IPS-NIHi7 (cell line): ENCODE data around the gene MAGI1.
A peak's percentile ranks its signal among the peaks of the same experiment; 100 is the strongest.

Experiments
- DNase-seq: peaks from one replicate; pipeline ENCODE4 v3.0.0; 2012; ENCODE audit warnings: mixed read lengths; ENCODE audit errors: extremely low spot score

MAGI1 gene

DNA sequence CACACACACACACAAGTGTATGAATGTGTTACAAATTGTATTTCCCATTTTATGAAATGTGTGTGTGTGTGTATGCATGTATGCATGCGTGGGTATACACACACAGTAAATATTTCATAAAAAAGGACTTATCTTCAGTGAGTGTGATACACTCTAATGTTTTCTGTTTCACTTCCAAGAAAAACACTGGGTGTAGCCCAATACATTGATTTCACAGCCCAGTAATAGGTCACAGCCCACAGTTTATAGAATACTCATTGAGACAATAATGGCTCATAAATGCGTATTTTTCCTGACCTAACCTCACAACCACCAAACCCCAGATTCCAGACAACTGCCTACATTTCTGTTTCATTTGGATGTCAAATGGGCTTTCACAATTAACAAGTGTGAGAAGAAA lies 619.5 kb downstream of the MAGI1 start:
- DNase-seq, result no peak

DNA sequence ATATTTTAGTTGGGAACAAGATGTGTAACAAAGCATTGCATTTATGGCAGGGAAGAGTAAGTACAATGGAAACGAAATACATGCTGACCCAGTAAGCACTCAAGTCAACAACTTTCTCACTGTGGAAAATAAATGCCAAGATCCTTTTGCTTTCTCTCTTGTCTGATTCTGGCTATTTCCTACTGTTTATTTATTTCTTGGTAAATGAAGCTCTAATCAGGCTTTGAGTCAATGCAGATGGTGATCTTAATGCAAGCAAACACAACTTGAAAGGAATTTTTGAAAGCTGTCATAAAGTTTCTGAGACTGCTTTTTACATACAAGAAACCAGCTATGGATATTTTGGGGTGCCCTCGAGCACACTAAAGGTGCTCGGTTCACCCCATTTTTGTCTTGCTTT lies 624.8 kb downstream of the MAGI1 start:
- DNase-seq, result no peak

DNA sequence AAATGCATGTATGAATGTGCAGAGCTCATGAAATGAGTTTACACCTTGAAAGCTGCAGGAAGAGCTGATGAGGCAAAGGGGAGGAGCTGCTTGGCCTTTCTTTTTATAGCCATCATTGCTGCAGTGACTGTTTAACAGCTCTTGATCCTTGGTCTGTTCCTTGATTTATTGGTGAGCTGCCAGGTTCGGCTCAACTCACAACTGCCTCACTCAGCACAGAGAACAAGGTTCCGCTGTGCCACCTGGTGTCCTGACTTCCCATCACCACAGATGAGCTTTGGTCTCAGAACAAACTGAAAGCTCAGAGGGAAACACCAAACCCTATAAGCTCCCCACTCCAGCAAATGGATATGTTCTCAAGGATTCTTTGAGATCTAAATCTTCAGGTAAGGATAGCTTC lies 626.1 kb downstream of the MAGI1 start:
- DNase-seq, result peak; percentile 41

DNA sequence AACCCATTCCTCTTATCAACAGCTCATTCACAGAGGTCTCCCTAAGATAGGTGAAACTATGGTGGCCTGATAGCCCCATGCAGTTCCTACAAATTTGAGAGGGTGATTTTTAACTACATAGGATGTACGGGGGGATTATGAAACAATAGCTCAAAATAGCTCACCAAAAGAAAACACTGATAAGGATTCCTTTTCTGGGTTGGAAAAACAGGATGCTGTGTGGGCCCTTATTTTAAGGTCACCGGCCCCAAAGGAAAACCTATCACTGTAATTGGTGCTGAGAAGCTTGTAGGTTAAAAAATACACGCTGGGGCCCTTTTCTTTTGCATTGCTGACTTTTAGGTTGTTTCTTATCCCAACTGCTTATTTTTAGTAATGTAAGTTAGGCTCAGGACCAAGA lies 627.4 kb downstream of the MAGI1 start:
- no peak for DNase-seq

DNA sequence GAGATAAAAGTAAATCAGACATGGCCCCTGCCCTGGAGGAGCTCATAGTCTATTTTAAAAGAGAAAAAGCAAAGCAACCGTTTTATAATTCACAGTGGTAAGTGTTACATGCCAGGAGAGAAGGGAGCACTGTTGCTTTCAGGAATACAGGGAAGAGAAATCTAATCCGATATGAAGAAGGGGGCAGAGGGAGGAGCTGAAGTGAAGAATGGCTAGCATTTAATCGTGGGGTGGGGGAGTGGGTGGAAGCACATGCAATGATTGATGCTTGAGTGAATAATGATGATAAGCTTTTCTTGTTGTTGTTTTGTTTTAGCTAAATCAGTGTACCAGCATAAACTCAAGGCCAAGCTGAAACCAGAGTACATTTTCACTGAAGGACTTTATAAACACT lies 629.5 kb downstream of the MAGI1 start:
- no peak for DNase-seq

DNA sequence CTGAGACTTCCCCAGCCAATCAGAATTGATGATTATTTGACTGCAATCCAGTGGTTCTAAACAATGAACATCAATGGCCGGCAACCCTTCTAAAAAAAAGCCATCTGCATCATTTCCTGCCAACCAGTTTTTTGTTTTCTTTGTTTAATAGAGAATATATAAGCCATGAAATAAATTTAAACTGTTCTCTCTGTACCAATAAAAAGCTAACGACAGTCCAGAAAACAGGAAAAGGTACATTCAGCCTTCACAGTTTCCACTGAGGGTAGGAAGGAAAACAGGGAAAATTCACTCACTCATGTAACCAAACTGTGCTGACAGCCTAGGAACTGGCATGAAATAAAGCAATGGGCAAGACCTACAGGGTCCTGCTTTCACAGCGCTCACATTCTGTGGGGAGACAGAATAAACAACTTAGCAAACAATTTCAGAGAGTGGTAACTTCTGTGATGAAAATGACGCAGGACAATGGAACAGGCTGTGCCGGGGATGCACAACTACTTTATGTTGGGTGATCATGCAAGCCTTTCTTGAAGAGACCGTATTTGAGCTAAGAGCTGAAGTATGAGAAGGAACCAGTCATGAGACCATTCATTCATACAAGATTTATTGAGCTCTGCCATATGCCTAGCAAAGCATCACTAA lies 630.1 kb downstream of the MAGI1 start:
- no peak for DNase-seq

DNA sequence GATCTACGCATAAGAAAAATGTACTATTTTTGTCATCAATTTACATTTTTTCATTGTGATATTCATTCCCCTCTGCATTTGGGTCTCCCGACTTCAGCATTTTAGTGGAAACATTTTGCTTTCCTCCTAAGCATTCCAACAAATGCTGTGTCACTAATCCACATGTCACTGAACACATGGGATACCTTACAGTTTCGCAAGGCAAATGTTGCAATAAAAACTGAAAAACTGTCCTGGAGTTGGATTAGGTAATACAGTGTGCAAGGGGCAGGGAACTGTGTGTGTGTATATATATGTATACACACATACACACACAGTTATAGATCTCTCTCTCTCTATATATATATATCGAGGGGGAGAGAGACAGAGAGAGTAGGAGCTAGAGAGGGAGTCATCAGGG lies 632.2 kb downstream of the MAGI1 start:
- DNase-seq, result no peak

DNA sequence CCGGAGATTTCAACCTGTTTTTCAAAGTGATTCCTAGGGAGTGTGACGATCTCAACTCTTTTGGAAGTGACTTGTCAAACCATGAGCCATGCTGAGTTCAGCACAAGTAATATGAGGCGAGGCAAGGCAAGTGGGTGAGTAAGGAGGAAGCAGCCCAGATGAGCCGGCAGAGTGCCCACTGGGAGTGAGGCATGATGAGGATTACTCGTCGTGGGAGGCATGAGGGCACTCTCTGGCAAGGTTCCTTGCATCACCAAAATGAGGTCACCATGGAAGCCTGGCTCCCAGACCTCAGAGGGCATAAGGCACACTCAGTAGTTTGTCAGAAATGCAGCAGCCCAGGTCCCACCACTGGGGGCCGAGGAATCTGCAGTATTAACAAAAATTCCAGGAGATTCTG lies 636.1 kb downstream of the MAGI1 start:
- DNase-seq, result no peak

DNA sequence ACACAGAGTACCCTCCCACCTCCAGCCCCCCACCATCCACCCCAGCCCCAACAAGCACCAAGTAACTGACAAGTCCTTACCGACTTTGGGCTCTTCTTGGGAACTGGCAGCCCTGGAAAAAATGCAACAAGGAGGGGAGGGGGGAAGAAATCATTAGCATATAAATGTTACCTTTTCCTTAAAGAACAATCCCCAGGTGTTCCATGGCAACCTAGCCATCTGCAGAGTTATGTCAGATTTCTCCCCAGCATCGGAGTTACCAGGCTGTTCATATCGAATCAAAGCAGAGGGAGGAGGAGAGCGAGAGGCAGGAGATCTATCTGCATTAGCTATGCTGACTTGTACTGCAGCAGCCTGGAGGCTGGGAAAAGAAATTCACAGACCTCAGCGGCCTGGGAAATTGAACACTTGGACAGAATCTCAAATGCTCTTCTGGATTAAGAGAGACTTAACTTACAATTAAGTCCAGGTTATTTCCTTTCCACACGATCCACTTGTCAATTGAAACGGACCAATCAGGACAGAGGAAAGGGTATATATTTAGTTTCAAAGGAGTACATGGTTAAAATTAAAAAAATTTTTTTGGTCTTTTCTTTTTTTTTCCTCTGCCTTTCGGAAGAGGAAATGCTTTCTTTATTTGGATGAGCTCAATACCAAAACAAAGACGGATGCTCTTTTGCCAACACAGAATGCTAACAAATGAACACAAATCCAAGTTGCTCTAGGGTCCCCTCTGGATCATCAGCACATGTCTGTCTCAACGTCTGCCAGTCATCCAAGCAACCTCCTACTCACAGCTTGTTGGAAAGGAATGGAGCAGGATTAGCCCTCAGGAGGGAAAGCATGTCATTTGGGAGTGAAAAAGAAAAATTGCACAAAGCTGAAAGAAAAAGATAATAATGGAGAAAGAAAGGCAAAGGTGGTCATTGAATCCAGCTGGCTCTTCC lies 637.1 kb downstream of the MAGI1 start:
- DNase-seq, result peak; percentile 64

DNA sequence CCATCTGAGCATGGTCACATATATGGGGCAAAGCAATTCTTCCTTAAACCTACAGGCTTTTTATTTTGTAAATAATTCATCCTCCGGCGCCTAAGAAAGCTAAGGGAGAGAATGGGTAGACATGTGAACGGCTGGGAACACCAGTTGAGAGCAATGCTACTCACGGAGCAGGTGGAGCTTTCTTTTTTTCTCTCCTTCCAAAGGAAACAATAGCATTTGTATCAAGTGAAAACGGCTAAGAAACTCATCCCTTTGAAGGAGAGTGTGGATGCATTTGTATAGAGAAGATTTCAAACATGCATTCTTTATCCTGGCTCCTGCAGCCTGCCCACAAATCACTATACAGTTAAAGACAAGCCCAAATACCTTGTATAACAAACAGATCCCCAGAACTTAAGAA lies 637.8 kb downstream of the MAGI1 start:
- no peak for DNase-seq

DNA sequence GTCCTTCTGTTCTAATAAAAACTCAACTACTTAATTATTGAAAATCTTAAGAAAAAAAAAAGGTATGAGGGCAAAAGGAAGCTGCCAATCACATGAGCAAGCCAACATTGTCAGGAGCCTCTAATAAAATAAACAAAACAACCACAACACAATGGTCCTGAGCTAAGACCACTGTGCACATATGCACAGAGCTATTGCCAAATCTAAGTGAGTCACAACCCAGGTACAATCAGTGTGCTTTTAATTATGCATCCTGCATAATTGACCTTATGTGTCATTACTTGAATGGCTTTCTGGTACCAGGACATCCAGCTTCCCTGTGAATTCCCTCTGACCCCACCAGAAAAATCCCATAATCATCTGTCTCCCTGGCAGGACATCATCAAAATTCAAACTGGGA lies 639.8 kb downstream of the MAGI1 start:
- no peak for DNase-seq

DNA sequence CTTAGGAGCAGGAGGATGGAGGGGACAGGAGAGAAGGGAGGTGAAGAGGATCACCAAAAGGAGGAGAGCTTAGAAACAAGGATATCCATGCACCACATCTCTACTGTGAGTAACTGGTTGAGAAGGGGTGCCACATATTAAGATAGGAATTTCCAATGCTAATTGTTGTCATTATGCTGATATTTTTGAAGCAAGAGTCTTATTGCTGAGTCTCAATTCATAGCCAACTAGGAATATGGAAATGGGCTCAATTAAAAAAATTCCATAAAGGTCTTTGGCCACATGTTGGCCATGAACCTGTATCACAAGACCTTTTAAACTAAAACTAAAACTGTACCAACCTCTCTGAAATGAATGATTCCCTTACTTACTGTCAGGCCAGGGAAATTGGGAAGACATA lies 642.6 kb downstream of the MAGI1 start:
- DNase-seq, result no peak

DNA sequence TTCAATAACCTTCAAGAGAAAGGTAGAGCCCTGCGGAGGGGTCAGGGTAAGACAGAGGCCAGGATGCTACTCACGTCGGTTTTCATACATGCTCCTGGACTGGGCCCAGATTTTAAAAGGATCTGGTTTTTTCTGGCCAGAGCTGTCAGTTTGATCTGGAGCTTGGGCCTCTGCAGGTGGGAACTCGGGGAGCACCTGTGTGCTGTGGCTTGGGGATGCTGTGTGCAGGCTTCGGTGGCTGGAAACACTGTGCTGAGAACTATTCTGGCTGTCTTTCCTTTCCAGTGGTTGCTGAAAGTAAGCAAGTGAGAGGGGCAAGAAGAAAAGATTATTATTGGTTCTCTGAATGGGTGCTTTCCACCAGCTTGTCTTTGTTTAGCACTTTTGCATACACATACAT lies 647.6 kb downstream of the MAGI1 start:
- DNase-seq, result no peak

DNA sequence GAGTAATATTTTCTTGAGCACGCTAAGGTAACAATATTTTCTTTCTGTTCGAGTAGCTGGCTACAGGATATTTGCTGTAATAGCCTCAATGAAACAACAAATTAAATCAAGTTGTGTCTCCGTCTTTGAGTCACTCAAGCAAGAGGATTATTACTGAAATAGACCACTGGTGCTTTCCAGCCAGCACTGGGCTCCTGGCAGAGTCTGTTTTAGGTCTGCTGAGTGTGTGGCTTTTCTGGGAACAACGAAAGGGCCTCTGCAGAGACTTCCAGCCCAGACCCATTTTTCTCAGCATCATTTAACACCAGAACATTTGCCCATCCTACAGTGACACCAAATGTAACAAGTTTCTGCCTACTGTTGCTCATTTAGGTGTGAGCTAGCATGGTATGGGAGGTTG lies 652.9 kb downstream of the MAGI1 start:
- no peak for DNase-seq

DNA sequence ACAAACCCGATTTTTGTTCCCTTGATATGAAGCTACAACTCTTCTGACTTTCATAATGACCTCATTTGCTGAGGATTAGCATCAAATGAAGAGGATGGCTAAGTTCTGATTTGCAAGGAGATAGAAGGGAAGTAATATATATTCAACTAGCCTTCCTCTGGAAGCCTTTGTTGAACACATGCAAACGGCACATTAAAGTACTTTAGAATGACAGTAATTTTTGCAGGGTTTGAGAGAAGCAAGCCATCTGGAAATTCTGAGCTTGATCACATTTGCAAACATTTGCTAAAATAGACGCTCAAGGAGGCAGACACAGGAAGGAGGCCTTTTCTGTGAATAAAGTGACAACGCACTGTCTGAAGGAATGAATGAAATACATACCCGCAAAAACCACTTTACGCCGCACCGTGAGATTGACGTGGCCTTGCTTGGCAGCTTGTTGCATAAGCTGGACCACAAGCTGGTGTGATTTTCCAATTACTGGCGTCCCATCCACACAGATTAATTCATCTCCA lies 657.2 kb downstream of the MAGI1 start:
- no peak for DNase-seq

DNA sequence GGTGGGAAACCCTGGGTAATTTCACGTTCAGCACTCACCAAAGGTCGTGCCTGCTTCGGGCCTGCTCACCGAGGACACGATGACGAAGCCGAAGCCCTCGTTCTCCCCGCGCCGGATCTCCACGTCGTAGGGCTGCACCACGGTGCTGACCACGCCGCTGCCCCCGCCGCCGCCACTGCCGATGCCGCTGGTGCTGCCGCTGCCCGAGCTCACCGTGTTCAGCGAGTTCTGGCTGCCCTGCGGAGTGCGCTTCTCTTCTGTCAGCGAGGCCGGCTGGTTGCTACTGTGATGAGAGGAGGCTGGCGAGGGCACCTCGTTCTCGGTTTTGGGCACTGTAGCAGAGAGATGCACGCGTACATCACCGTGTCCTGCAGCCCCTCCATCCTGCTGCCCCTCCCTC lies 659.5 kb downstream of the MAGI1 start:
- no peak for DNase-seq

DNA sequence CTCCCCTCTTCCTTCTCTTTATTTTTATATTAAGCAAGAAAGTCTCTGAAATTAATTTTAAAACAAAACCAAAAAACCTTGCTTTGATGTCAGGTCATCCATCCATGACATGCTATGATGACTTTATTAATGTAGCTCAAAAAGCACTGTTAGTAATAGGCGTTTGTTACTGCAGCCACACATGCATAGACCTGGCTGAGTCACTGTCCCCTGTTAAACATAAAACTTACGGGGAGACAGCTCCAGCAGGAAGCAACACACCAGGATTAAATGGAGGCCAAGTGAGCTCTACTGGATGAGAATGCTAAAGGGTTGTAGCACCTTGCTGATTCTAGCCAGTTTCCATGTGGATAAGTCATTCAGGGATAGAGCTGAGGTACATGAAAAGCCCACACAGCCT lies 661.1 kb downstream of the MAGI1 start:
- DNase-seq, result no peak

DNA sequence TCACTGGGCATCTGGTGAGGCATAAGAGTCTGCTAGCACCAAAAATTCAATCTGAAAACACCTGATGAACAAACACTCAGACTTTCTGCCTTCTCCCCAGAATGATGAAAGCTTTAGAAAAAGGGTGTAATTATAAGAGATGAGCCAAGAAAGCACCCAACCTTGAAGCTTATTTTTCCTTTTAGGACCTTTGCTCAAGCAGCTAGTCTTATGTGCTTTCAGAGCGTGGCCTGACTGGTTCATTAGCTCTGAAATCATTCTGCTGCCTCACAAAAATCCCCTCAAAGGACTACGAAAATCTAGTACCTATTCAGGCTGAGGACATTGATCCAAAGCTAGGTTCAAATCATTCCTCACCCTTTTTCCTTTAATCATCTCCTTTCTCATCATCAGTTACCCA lies 662.3 kb downstream of the MAGI1 start:
- no peak for DNase-seq

DNA sequence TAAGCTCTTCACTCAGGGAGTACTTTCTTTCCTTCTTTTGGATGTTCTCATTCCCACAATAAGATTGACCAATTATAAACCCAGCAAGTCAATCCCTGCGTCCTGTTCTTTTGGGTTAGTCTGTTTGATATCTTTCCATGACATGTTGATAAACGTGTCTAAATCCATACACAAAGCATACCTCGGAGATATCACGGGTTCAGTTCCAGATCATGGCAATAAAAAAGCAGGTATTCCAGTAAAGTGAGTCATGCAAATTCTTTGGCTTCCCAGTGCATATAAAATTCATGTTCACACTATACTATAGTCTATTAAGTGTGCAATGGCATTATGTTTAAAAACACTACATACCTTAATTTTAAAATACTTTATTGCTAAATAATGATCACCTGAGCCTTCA lies 667.7 kb downstream of the MAGI1 start:
- no peak for DNase-seq

DNA sequence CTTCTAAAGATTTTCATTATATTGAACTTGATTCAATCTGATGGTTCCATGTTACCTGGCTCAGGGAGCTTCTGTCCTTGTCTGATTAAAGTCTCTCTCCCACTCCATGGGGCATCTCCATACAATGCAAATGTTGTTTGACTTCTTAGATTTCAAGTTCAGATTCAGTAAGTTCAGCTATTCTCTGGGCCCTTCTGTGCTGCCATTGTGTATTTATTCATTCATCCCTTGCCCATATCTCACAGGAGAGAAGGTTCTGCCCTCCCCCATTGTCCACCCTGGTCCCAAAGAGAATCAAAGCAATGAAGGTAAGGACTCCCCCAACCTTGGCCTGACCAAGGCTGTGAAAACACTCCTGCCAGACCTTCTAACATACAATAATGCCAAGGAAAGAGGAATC lies 669.9 kb downstream of the MAGI1 start:
- DNase-seq, result no peak

DNA sequence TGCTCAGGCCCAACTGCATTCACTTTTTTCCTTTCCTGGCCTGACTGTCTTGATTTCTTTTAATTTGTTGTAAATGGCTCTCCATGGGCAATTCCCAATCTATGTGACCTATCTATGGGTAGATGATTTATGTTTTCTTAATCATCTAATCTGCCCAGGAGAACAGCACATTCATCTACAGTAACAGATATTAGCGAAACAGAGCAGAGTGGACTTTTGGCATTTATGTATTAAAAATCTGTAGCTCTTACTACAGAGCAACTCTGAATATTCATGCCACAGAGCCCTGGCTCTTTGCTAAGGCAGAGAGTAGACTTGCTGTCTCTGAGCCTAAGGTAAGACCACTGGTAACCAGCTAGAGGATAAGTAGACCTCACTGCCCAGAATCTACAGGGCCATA lies 676.0 kb downstream of the MAGI1 start:
- DNase-seq, result no peak

DNA sequence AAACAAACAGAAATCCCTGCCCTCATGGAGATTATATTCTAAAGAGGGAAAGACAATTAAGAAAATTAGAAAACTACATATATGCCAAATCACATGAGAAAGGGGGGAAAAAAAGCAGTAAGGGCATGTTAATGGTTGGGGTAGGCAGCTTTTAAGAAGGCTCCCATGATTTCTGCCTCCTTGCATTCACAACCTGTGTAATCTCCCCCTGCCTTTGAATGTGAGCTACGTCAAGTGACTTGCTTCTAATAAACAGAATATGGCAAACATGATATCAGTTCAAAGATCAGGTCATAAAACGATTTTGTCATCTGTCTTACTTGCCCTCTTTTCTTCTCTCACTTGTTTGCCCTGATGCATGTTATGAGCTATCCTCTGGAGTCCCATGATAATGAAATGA lies 677.3 kb downstream of the MAGI1 start:
- no peak for DNase-seq
